K562 (cell line): ENCODE measurements around the gene PHF19. TPM values are rescaled to one million over a fixed set of nuclear protein-coding genes. Genes with fewer than 3 reads are reported as not detected.

Experiments
- ARID3A ChIP-seq: IDR thresholded peaks from 2 replicates; pipeline ENCODE4 v1.6.1; 2012; ENCODE audit warnings: low read depth, low read length, improper control_type of control experiment, borderline replicate concordance
- ATF1 ChIP-seq, 2 experiments: fragments of 450-650 bp in 1 of 2; IDR thresholded peaks; 2 replicates each; pipeline ENCODE4 v1.6.1; 2016; ENCODE audit warnings: missing compliant biosample characterization in 1 of 2, missing genetic modification characterization in 1 of 2
- CEBPG ChIP-seq, 3 experiments: fragments of 200-800 bp in 1 of 3; sonication (Bioruptor generic) in 1 of 3; sonication (generic) in 1 of 3; formaldehyde crosslinking in 1 of 3; IDR thresholded peaks in 2 of 3; conservative IDR thresholded peaks in 1 of 3; 2 replicates each; pipeline versions ENCODE4 v1.6.1 to v1.8.0; 2016 to 2022; ENCODE audit warnings: missing compliant biosample characterization in 2 of 3, missing genetic modification characterization in 2 of 3, mild to moderate bottlenecking in 1 of 3, missing genetic modification reagents in 1 of 3
- CTBP1 ChIP-seq: fragments of 450-650 bp; IDR thresholded peaks from 2 replicates; pipeline ENCODE4 v1.6.1; 2016; ENCODE audit warnings: borderline replicate concordance
- E2F3 ChIP-seq: fragments of 250-450 bp; sonication (Bioruptor Pico); IDR thresholded peaks from 2 replicates; pipeline ENCODE4 v1.4.0; 2020; ENCODE audit warnings: mild to moderate bottlenecking
- JUN ChIP-seq, 2 experiments: sonication (generic) in 1 of 2; formaldehyde crosslinking in 1 of 2; IDR thresholded peaks; 2 replicates each; pipeline versions ENCODE4 v1.6.1 to v1.8.0; 2012 to 2022; ENCODE audit warnings: borderline replicate concordance in 2 of 2, mild to moderate bottlenecking in 2 of 2, improper control_type of control experiment in 1 of 2, low read depth in 1 of 2, low read length in 1 of 2, missing genetic modification reagents in 1 of 2
- NFE2 ChIP-seq: IDR thresholded peaks from 2 replicates; pipeline ENCODE4 v1.6.1; 2014; ENCODE audit warnings: antibody characterized with exemption, low read depth
- POLR2G ChIP-seq: fragments of 200-400 bp; formaldehyde crosslinking; IDR thresholded peaks from 2 replicates; pipeline ENCODE4 v1.6.1; 2017; ENCODE audit warnings: low read depth, mild to moderate bottlenecking, antibody characterized with exemption, low read length, moderate library complexity
- TRIM24 ChIP-seq, 2 experiments: fragments of 450-650 bp; IDR thresholded peaks; 2 replicates each; pipeline ENCODE4 v1.6.1; 2016
- USF2 ChIP-seq: sonication (generic); formaldehyde crosslinking; IDR thresholded peaks from 2 replicates; pipeline ENCODE4 v1.5.0; 2020; ENCODE audit warnings: missing genetic modification reagents
- ZNF384 ChIP-seq: IDR thresholded peaks from 2 replicates; pipeline ENCODE4 v1.6.1; 2012; ENCODE audit warnings: low read depth, low read length, improper control_type of control experiment
- ZNF551 ChIP-seq: fragments of 250-450 bp; sonication (Bioruptor Pico); IDR thresholded peaks from 2 replicates; pipeline ENCODE4 v1.5.0; 2021; ENCODE audit warnings: mild to moderate bottlenecking, moderate library complexity
- ZNF644 ChIP-seq: fragments of 200-800 bp; sonication (Bioruptor generic); IDR thresholded peaks from 2 replicates; pipeline ENCODE4 v1.6.1; 2016; ENCODE audit warnings: low read depth, missing genetic modification characterization, missing compliant biosample characterization
- polyA plus RNA-seq, 8 experiments: library from polyadenylated mRNA; depleted of rRNA in 4 of 8; stranded (reverse) in 5 of 8; unstranded in 3 of 8; fragments of >200 nt; fragmentation: Nextera tagmentation in 2 of 8; fragmentation: Illumina TruSeq in 1 of 8; extraction: Ambion mirVana in 2 of 8; extraction: Trizol in 1 of 8; gene quantifications; 2 replicates each; pipeline versions ENCODE4 v1.2.1 to v1.2.3, GENCODE V29; 2011 to 2014; ENCODE audit warnings: inconsistent platforms in 1 of 8, missing spikeins in 1 of 8
- total RNA-seq, 7 experiments: library from RNA; depleted of rRNA in 6 of 7; stranded (reverse); fragments of >200 nt in 6 of 7; fragmentation: Illumina TruSeq in 2 of 7; extraction: Trizol in 2 of 7; gene quantifications; 2 replicates each; pipeline versions ENCODE4 v1.2.1 to v1.2.3, GENCODE V29; 2011 to 2021; ENCODE audit warnings: low replicate concordance in 1 of 7

PHF19 gene
- total and polyA plus RNA-seq, 9 of the 15 experiments (the other 6 are each of a cell fraction or from before 2014, with no cell fraction given), result 95.8 to 403 (median 255) TPM

- TF ChIP-seq CTBP1, result peak; percentile 93
- TF ChIP-seq USF2, result no peak
- no peak; the same call in 1 of the 2 replicates for TF ChIP-seq ATF1 (CRISPR knock-in tag; IDR thresholded peaks at IDR 0.05)
- TF ChIP-seq ATF1 (tag; IDR thresholded peaks at IDR 0.05), result peak; percentile 83
- peak; percentile 72 for TF ChIP-seq ZNF384
- TF ChIP-seq NFE2, result peak; percentile 38; the same call in 1 of the 2 replicates
- no peak for TF ChIP-seq CEBPG (CRISPR knock-in tag; IDR thresholded peaks at IDR 0.05)
- no peak for TF ChIP-seq CEBPG (tag; conservative IDR thresholded peaks at IDR 0.05 in 1 of 2, IDR thresholded peaks at IDR 0.05 in 1 of 2)
- TF ChIP-seq POLR2G, result 0 out of 2 replicates have a peak, but pooled peaks have one; percentile 23
- no peak for TF ChIP-seq ARID3A
- TF ChIP-seq JUN (IDR thresholded peaks at IDR 0.05; ENCODE audit: borderline replicate concordance, low read depth, low read length), result peak; percentile 89
- TF ChIP-seq JUN (CRISPR knock-in tag; IDR thresholded peaks at IDR 0.05; ENCODE audit: borderline replicate concordance), result 0 out of 2 replicates have a peak, but pooled peaks have one; percentile 26
- TF ChIP-seq TRIM24 (IDR thresholded peaks at IDR 0.05), result no peak
- TF ChIP-seq ZNF644 (tag), result no peak
- no peak for TF ChIP-seq ZNF551
- no peak for TF ChIP-seq E2F3 (CRISPR knock-in tag)
Observed at GRCh38 chr9:120925535-120926396, 48.8 kb upstream of the PHF19 start (continued).
